Measurements from ENCODE around the gene PSMD6.

Gene PSMD6

GRCh38 chr3:64063207-64063982 lies 40.1 kb upstream of the PSMD6 start:
- TF ChIP-seq, protein P1, sequence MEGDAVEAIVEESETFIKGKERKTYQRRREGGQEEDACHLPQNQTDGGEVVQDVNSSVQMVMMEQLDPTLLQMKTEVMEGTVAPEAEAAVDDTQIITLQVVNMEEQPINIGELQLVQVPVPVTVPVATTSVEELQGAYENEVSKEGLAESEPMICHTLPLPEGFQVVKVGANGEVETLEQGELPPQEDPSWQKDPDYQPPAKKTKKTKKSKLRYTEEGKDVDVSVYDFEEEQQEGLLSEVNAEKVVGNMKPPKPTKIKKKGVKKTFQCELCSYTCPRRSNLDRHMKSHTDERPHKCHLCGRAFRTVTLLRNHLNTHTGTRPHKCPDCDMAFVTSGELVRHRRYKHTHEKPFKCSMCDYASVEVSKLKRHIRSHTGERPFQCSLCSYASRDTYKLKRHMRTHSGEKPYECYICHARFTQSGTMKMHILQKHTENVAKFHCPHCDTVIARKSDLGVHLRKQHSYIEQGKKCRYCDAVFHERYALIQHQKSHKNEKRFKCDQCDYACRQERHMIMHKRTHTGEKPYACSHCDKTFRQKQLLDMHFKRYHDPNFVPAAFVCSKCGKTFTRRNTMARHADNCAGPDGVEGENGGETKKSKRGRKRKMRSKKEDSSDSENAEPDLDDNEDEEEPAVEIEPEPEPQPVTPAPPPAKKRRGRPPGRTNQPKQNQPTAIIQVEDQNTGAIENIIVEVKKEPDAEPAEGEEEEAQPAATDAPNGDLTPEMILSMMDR (IDR thresholded peaks at IDR 0.05; ENCODE audit: extremely low read depth, missing control alignments): no peak
- no peak for DNase-seq (ENCODE audit: low spot score)

DNA sequence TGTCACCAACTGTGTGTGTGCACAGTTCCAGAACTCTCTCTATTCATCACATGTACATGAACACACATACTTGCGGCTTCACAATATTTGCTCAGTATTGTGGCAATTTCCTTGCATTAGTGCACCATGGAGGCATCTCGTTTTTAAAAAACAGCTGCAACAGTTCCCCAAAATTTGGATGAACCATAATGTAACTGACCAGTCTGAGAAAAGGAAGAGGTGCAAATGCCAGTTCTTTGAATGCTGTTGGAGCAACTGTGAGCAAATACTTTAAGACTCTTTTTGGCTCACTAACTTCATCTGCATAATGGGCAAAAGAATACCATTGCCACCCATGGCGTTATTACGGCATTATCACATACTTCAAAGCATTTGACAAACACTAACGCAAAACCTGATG lies 38.3 kb upstream of the PSMD6 start:
- no peak for DNase-seq (ENCODE audit: low spot score)
- TF ChIP-seq, protein P1 (IDR thresholded peaks at IDR 0.05; ENCODE audit: extremely low read depth, missing control alignments): no peak

DNA sequence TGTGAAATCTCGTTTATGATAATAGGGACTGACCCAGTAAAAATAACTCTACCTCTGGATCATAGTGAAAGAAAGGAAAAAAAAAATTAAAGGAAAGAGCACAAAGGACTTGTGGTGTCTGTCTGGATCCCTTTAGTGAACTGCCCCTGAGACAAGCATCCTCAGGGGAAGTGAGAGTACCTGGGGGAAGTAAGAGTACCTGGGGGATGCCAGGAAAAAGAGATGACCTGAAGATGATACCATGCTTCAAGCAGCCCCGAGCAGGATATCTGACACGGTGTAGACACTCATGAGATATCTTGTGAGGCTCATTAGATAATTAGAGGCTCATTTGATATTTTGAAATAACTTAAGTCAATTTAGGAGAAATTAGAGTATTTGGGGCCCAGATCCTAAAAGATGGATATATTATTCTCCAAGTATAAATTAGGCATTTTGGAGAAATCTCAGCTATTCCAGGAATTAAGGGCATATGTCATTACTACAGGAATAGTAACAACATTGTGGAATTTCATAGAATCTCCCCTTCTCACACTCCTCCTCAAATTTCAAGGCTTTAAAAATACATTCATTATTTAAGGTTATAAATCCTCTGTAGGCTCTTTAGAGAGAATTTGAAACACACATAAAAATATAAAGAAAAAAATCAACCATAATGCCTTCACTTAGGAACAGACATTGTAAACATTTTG lies 36.3 kb upstream of the PSMD6 start:
- DNase-seq (ENCODE audit: low spot score): no peak
- TF ChIP-seq, protein P1 (IDR thresholded peaks at IDR 0.05; ENCODE audit: extremely low read depth, missing control alignments): no peak

GRCh38 chr3:64058566-64058965 lies 35.3 kb upstream of the PSMD6 start:
- no peak for DNase-seq (ENCODE audit: low spot score)
- TF ChIP-seq, protein P1 (IDR thresholded peaks at IDR 0.05; ENCODE audit: extremely low read depth, missing control alignments): no peak

GRCh38 chr3:64057231-64057630 lies 33.9 kb upstream of the PSMD6 start:
- DNase-seq (ENCODE audit: low spot score): no peak
- TF ChIP-seq, protein P1 (IDR thresholded peaks at IDR 0.05; ENCODE audit: extremely low read depth, missing control alignments): no peak

DNA sequence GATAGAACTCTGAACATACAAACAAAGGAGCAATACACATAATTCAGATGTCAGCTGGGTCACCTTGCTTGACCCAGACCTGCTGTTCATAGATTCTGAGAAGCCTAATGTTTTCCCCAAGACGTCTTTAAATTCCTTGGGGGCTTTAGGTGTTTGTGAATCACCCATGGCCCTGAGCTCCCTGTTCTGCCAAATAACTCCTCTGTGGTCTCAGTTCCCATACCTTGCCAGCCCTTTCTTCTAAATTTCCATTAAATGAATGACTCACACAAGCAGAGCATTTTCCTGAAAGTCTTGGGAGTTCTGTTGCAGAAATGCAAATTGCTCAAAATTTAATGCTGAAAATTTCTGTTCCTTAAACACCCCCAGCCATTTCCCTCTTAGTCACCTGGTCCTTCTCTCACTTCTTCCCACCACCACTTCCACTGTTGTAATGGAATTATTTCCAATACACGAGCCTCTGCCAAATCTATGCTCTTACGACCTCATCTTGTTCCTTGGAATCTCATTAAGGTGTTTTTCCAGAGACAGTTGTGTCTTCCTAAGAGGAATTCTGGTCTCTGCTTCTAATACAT lies 33.4 kb upstream of the PSMD6 start:
- TF ChIP-seq, protein P1 (IDR thresholded peaks at IDR 0.05; ENCODE audit: extremely low read depth, missing control alignments): no peak
- no peak for DNase-seq (ENCODE audit: low spot score)

DNA sequence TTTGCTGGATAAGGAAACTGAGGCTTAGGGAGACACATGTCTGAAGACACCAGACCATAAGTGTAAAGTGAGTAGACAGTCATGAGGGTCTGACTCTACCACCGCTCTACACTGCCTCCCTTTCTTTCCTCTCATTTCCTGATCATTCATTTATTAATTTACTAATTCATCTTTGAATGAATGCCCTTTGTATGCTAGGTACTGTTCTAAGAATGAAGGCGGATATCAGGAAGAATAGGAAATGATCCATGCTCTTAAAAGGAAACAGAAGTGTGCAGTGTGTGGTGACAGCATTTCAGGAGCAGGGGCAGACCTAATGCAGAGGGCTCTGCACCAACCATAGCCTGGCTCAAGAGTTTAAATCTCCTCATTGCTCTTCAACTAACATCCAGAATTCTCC lies 31.8 kb upstream of the PSMD6 start:
- DNase-seq (ENCODE audit: low spot score): no peak
- TF ChIP-seq, protein P1 (IDR thresholded peaks at IDR 0.05; ENCODE audit: extremely low read depth, missing control alignments): no peak

Measured in GM20000 (cell line).